ENCODE results near the gene IRX4. TPM values are rescaled to one million over a fixed set of nuclear protein-coding genes. Genes with fewer than 3 reads are reported as not detected.

The IRX4 gene
- polyA plus RNA-seq, 2 donors: 9.3 to 15.6 TPM

GRCh38 chr5:1868886-1869475, 13.7 kb downstream of the IRX4 start:
- Histone ChIP-seq H3K36me3 (ENCODE audit: control insufficient read depth in 2 of 2, insufficient read depth in 2 of 2, low read length in 1 of 2) (no peaks in the 10 kb centered on the region), H3K4me1 (ENCODE audit: control insufficient read depth in 2 of 2, insufficient read depth in 2 of 2, low read length in 1 of 2) (no peaks in the 10 kb centered on the region), H3K9me3 (ENCODE audit: control insufficient read depth in 2 of 2, insufficient read depth in 1 of 2, low read depth in 1 of 2, low read length in 1 of 2) (peaks cover 0 to 6% of the 10 kb centered on the region in 2 donors), H3K27ac (ENCODE audit: low read depth in 2 of 2, low read length in 1 of 2) (no peak overlapping the region), H3K27me3 (ENCODE audit: control insufficient read depth in 1 of 2, insufficient read depth in 2 of 2, low read length in 2 of 2) (peaks cover 0 to 9% of the 10 kb centered on the region in 2 donors), H3K4me3 (ENCODE audit: low read depth in 1 of 2, low read length in 2 of 2) (no peak overlapping the region)
- WGBS, 2 donors: 64 to 73% methylated on average over 19 of the region's 19 CpGs

- Histone ChIP-seq H3K36me3 (ENCODE audit: control insufficient read depth in 2 of 2, insufficient read depth in 2 of 2, low read length in 1 of 2) (no peaks in the 10 kb centered on the region), H3K4me3 (ENCODE audit: low read depth in 1 of 2, low read length in 2 of 2) (no peak overlapping the region), H3K4me1 (ENCODE audit: control insufficient read depth in 2 of 2, insufficient read depth in 2 of 2, low read length in 1 of 2) (no peaks in the 10 kb centered on the region), H3K27me3 (ENCODE audit: control insufficient read depth in 1 of 2, insufficient read depth in 2 of 2, low read length in 2 of 2) (no peaks in the 10 kb centered on the region), H3K9me3 (ENCODE audit: control insufficient read depth in 2 of 2, insufficient read depth in 1 of 2, low read depth in 1 of 2, low read length in 1 of 2) (peaks cover 0 to 6% of the 10 kb centered on the region in 2 donors), H3K27ac (ENCODE audit: low read depth in 2 of 2, low read length in 1 of 2) (no peak overlapping the region)
- WGBS, 2 donors: 50 to 52% methylated on average over 20 of the region's 20 CpGs
These were observed 14.9 kb downstream of the IRX4 start for GRCh38 chr5:1867815-1868143.

DNA sequence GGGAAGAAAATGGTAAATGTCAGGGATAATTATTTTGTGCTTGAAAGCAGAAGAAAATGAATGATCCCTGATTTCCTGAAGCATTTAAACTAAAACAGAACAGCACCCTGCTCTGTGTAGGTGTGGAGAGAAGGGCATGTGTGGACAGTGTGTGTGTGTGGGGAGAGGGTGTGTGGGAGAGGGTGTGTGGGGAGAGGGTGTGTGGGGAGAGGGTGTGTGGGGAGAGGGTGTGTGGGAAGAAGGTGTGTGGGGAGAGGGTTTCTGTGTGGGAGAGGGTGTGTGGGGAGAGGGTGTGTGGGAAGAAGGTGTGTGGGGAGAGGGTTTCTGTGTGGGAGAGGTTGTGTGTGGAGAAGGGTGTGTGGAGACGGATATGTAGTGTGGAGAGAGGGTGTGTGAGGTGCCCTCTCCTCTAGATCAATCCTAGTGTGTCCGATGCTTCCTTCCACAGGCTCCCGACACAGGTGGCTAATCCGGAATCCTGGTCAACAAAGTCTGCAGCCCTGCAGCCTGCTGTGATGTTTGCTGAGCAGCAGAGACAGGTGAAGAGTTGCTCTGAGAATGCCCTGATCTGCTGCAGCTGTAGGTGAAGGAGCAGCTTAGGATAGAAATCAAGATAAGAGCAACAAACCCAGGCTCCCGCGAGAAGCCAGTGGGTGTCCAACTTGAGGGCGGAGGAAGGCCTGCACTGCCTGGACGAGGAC, 15.5 kb downstream of the IRX4 start:
- H3K36me3 ChIP-seq (ENCODE audit: control insufficient read depth in 2 of 2, insufficient read depth in 2 of 2, low read length in 1 of 2): no peaks in the 10 kb centered on the region
- H3K4me3 ChIP-seq (ENCODE audit: low read depth in 1 of 2, low read length in 2 of 2): no peak overlapping the region
- no peaks in the 10 kb centered on the region for H3K4me1 ChIP-seq (ENCODE audit: control insufficient read depth in 2 of 2, insufficient read depth in 2 of 2, low read length in 1 of 2)
- H3K27me3 ChIP-seq (ENCODE audit: control insufficient read depth in 1 of 2, insufficient read depth in 2 of 2, low read length in 2 of 2): no peaks in the 10 kb centered on the region
- peaks cover 0 to 6% of the 10 kb centered on the region in 2 donors for H3K9me3 ChIP-seq (ENCODE audit: control insufficient read depth in 2 of 2, insufficient read depth in 1 of 2, low read depth in 1 of 2, low read length in 1 of 2)
- WGBS, 2 donors: 31 to 33% methylated on average over 8 of the region's 8 CpGs
- no peak overlapping the region for H3K27ac ChIP-seq (ENCODE audit: low read depth in 2 of 2, low read length in 1 of 2)

DNA sequence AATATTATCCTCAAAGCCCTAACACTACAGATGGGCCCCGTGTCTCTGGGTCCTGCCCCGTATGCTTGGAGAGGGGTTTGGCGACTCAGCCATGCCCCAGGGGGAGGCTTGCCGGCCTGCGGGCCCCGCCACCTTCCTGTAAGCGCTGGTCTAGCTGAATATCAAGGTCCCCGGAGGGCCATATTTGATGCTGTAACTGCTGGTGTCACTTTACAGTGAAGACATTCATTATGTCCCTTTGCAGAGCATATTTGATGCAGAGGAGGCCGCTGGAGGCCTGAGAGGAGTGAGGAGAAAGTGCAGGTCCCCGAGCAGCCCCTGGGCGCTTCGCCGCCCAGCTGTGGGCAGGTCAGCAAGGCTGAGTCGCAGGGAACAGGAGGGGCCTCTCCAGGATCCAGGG, 16.8 kb downstream of the IRX4 start:
- Histone ChIP-seq H3K4me3 (ENCODE audit: low read depth in 1 of 2, low read length in 2 of 2) (no peak overlapping the region), H3K4me1 (ENCODE audit: control insufficient read depth in 2 of 2, insufficient read depth in 2 of 2, low read length in 1 of 2) (no peaks in the 10 kb centered on the region), H3K9me3 (ENCODE audit: control insufficient read depth in 2 of 2, insufficient read depth in 1 of 2, low read depth in 1 of 2, low read length in 1 of 2) (peaks cover 0 to 6% of the 10 kb centered on the region in 2 donors), H3K27ac (ENCODE audit: low read depth in 2 of 2, low read length in 1 of 2) (no peak overlapping the region), H3K27me3 (ENCODE audit: control insufficient read depth in 1 of 2, insufficient read depth in 2 of 2, low read length in 2 of 2) (no peaks in the 10 kb centered on the region), H3K36me3 (ENCODE audit: control insufficient read depth in 2 of 2, insufficient read depth in 2 of 2, low read length in 1 of 2) (no peaks in the 10 kb centered on the region)
- WGBS, 2 donors: 70 to 77% methylated on average over 14 of the region's 14 CpGs

DNA sequence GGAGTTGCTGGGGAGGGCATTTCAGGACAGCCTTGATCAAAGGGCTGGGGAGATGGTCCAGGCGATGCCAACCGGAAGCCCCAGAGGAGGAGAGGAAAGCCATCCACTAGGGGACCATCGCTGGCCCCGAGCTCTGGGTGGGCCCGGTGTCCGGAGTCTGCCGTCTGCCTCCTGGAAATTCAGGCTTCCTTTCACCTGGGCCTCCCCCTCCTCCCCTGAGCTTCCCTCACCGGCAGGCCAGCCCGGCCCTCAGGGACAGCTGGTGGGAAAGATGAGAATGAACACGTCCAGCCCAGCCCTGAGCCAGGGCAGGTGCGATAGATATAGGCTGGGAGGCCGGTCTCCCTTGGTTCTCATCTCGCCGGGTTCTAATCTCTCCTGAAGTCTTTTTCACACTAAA, 17.2 kb downstream of the IRX4 start:
- no peaks in the 10 kb centered on the region for H3K27me3 ChIP-seq (ENCODE audit: control insufficient read depth in 1 of 2, insufficient read depth in 2 of 2, low read length in 2 of 2)
- no peaks in the 10 kb centered on the region for H3K36me3 ChIP-seq (ENCODE audit: control insufficient read depth in 2 of 2, insufficient read depth in 2 of 2, low read length in 1 of 2)
- H3K9me3 ChIP-seq (ENCODE audit: control insufficient read depth in 2 of 2, insufficient read depth in 1 of 2, low read depth in 1 of 2, low read length in 1 of 2): peaks cover 0 to 6% of the 10 kb centered on the region in 2 donors
- H3K4me1 ChIP-seq (ENCODE audit: control insufficient read depth in 2 of 2, insufficient read depth in 2 of 2, low read length in 1 of 2): no peaks in the 10 kb centered on the region
- no peak overlapping the region for H3K4me3 ChIP-seq (ENCODE audit: low read depth in 1 of 2, low read length in 2 of 2)
- WGBS, 2 donors: 56 to 66% methylated on average over 14 of the region's 14 CpGs
- no peak overlapping the region for H3K27ac ChIP-seq (ENCODE audit: low read depth in 2 of 2, low read length in 1 of 2)

DNA sequence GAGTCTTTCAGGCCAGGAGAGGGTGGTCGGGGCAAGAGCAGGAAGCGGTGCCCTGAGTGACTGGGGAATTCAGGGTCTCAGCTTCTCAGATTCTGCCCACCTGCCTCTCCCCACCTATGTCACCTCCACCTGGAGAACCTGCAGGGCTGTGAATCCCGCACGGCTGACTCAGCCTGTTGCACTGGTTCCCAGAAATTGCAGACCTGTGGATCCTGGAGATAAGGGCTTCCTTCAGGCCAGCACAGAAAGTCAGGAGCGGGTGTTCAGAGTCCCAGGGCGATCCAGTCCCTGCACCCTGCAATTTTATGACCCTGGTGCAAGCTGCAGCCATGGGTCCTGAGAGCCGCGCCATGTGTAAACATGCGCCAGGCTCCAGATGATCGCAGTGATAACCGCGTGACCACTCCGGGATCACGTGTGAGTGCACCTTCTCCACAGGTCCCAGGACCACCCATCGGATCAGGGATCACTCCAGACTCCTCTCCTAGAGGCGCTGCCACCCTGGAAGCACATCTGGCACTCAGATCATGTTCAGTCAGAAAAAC, 17.8 kb downstream of the IRX4 start:
- H3K36me3 ChIP-seq (ENCODE audit: control insufficient read depth in 2 of 2, insufficient read depth in 2 of 2, low read length in 1 of 2): no peaks in the 10 kb centered on the region
- no peaks in the 10 kb centered on the region for H3K4me1 ChIP-seq (ENCODE audit: control insufficient read depth in 2 of 2, insufficient read depth in 2 of 2, low read length in 1 of 2)
- H3K4me3 ChIP-seq (ENCODE audit: low read depth in 1 of 2, low read length in 2 of 2): no peak overlapping the region
- H3K9me3 ChIP-seq (ENCODE audit: control insufficient read depth in 2 of 2, insufficient read depth in 1 of 2, low read depth in 1 of 2, low read length in 1 of 2): peaks cover 0 to 4% of the 10 kb centered on the region in 2 donors
- peaks cover 0 to 3% of the 10 kb centered on the region in 2 donors for H3K27me3 ChIP-seq (ENCODE audit: control insufficient read depth in 1 of 2, insufficient read depth in 2 of 2, low read length in 2 of 2)
- 78 to 85% methylated on average over 16 of the region's 16 CpGs for WGBS, 2 donors
- no peak overlapping the region for H3K27ac ChIP-seq (ENCODE audit: low read depth in 2 of 2, low read length in 1 of 2)

DNA sequence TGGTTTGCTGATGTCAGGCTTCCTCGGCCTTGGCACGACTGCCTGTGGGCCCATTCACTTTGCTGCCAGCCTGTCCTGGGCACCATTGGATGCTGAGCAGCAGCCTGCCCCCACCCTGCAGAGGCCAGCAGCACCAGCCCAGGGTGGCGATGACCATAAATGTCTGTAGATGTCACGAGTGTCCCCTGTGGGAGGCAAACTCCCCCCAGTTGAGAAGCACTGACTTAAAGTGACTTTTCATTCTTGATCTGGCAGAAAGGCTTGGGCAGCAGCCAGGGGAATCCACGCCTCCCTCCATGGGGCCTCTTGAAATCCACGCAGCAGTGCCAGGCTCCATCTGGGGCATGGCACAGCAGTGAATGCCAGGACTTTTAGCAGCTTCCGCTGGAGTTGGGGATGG, 21.8 kb downstream of the IRX4 start:
- Histone ChIP-seq H3K4me1 (ENCODE audit: control insufficient read depth in 2 of 2, insufficient read depth in 2 of 2, low read length in 1 of 2) (no peaks in the 10 kb centered on the region), H3K9me3 (ENCODE audit: control insufficient read depth in 2 of 2, insufficient read depth in 1 of 2, low read depth in 1 of 2, low read length in 1 of 2) (no peaks in the 10 kb centered on the region), H3K36me3 (ENCODE audit: control insufficient read depth in 2 of 2, insufficient read depth in 2 of 2, low read length in 1 of 2) (no peaks in the 10 kb centered on the region), H3K4me3 (ENCODE audit: low read depth in 1 of 2, low read length in 2 of 2) (no peak overlapping the region), H3K27ac (ENCODE audit: low read depth in 2 of 2, low read length in 1 of 2) (no peak overlapping the region), H3K27me3 (ENCODE audit: control insufficient read depth in 1 of 2, insufficient read depth in 2 of 2, low read length in 2 of 2) (peaks cover 0 to 5% of the 10 kb centered on the region in 2 donors)
- WGBS, 2 donors: 56 to 65% methylated on average over 7 of the region's 7 CpGs

- H3K4me1 ChIP-seq (ENCODE audit: control insufficient read depth in 2 of 2, insufficient read depth in 2 of 2, low read length in 1 of 2): no peaks in the 10 kb centered on the region
- H3K36me3 ChIP-seq (ENCODE audit: control insufficient read depth in 2 of 2, insufficient read depth in 2 of 2, low read length in 1 of 2): no peaks in the 10 kb centered on the region
- H3K9me3 ChIP-seq (ENCODE audit: control insufficient read depth in 2 of 2, insufficient read depth in 1 of 2, low read depth in 1 of 2, low read length in 1 of 2): no peaks in the 10 kb centered on the region
- no peak overlapping the region for H3K27ac ChIP-seq (ENCODE audit: low read depth in 2 of 2, low read length in 1 of 2)
- H3K4me3 ChIP-seq (ENCODE audit: low read depth in 1 of 2, low read length in 2 of 2): no peak overlapping the region
- peaks cover 0 to 5% of the 10 kb centered on the region in 2 donors for H3K27me3 ChIP-seq (ENCODE audit: control insufficient read depth in 1 of 2, insufficient read depth in 2 of 2, low read length in 2 of 2)
- 85 to 86% methylated on average over 22 of the region's 22 CpGs for WGBS, 2 donors
These were observed 22.6 kb downstream of the IRX4 start for GRCh38 chr5:1860021-1860610.

- 75 to 77% methylated on average over 10 of the region's 10 CpGs for WGBS, 2 donors
- no peak overlapping the region for H3K4me3 ChIP-seq (ENCODE audit: low read depth in 1 of 2, low read length in 2 of 2)
- H3K36me3 ChIP-seq (ENCODE audit: control insufficient read depth in 2 of 2, insufficient read depth in 2 of 2, low read length in 1 of 2): no peaks in the 10 kb centered on the region
- no peaks in the 10 kb centered on the region for H3K9me3 ChIP-seq (ENCODE audit: control insufficient read depth in 2 of 2, insufficient read depth in 1 of 2, low read depth in 1 of 2, low read length in 1 of 2)
- no peaks in the 10 kb centered on the region for H3K4me1 ChIP-seq (ENCODE audit: control insufficient read depth in 2 of 2, insufficient read depth in 2 of 2, low read length in 1 of 2)
- peaks cover 0 to 5% of the 10 kb centered on the region in 2 donors for H3K27me3 ChIP-seq (ENCODE audit: control insufficient read depth in 1 of 2, insufficient read depth in 2 of 2, low read length in 2 of 2)
- H3K27ac ChIP-seq (ENCODE audit: low read depth in 2 of 2, low read length in 1 of 2): no peak overlapping the region
These were observed 23.6 kb downstream of the IRX4 start for GRCh38 chr5:1859099-1859498.
